Measurements from ENCODE around the gene PSKH1.

Gene PSKH1

GRCh38 chr16:67879462-67879861 is 13.6 kb upstream of the PSKH1 start:
- Histone ChIP-seq H3K36me3 (ENCODE audit: insufficient read depth) (peaks cover 18% of the 10 kb centered on the region; the same call in 1 of the 2 replicates), H4K20me1 (ENCODE audit: insufficient read depth) (no peaks in the 10 kb centered on the region), H3K4me3 (IDR thresholded peaks at IDR 0.05; ENCODE audit: insufficient read depth, low read depth, low read length) (no peak overlapping the region), H3K79me2 (ENCODE audit: insufficient read depth, low read depth) (peaks cover 15% of the 10 kb centered on the region), H2AFZ (ENCODE audit: low read depth) (no peak overlapping the region), H3K4me1 (ENCODE audit: low read depth, poor library complexity, severe bottlenecking) (peaks cover 11% of the 10 kb centered on the region), H3K27me3 (ENCODE audit: insufficient read depth, low read depth) (no peaks in the 10 kb centered on the region), H3K27ac (no peak overlapping the region), H3K9ac (no peak overlapping the region), H3K4me2 (no peak overlapping the region)
- TF ChIP-seq CTCF (conservative IDR thresholded peaks at IDR 0.05; ENCODE audit: low read depth, low read length) = no peak

DNA sequence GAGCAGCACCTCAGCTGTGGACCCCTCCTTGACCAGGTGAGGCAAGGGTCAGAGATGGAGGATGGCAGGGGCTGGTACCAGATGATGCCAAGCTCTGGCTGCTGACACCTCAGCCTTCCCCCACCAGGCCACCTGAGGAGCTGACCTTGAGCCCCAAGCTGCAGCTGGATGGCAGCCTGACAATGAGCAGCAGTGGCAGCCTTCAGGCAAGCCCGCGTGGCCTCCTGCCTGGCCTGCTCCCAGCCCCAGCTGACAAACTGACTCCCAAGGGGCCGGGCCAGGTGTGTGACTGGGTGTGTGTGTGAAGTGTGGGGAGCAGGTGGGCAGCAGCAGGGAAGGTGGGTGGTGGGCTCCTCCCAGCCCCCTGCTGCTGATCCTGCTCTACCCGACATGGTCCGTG is 13.1 kb upstream of the PSKH1 start:
- no peaks in the 10 kb centered on the region for H3K27me3 ChIP-seq (ENCODE audit: insufficient read depth, low read depth)
- no peak overlapping the region for H3K9ac ChIP-seq
- H3K79me2 ChIP-seq (ENCODE audit: insufficient read depth, low read depth) = peaks cover 11% of the 10 kb centered on the region; the same call in 1 of the 2 replicates
- H3K4me3 ChIP-seq (IDR thresholded peaks at IDR 0.05; ENCODE audit: insufficient read depth, low read depth, low read length) = no peak overlapping the region
- no peak for TF ChIP-seq CTCF (conservative IDR thresholded peaks at IDR 0.05; ENCODE audit: low read depth, low read length)
- no peaks in the 10 kb centered on the region for H4K20me1 ChIP-seq (ENCODE audit: insufficient read depth)
- H3K27ac ChIP-seq = no peak overlapping the region
- H3K36me3 ChIP-seq (ENCODE audit: insufficient read depth) = peaks cover 18% of the 10 kb centered on the region; the same call in 1 of the 2 replicates
- peaks cover 7% of the 10 kb centered on the region for H3K4me1 ChIP-seq (ENCODE audit: low read depth, poor library complexity, severe bottlenecking)
- H2AFZ ChIP-seq (ENCODE audit: low read depth) = no peak overlapping the region
- no peak overlapping the region for H3K4me2 ChIP-seq

DNA sequence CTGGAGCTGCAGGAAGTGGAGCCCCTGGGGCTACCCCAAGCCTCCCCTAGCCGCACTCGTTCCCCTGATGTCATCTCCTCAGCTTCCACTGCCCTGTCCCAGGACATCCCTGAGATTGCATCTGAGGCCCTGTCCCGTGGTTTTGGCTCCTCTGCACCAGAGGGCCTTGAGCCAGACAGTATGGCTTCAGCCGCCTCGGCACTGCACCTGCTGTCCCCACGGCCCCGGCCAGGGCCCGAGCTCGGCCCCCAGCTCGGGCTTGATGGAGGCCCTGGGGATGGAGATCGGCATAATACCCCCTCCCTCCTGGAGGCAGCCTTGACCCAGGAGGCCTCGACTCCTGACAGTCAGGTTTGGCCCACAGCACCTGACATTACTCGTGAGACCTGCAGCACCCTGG is 12.5 kb upstream of the PSKH1 start:
- no peak overlapping the region for H3K9ac ChIP-seq
- no peak overlapping the region for H3K4me2 ChIP-seq
- peaks cover under 1% of the 10 kb centered on the region for H3K4me1 ChIP-seq (ENCODE audit: low read depth, poor library complexity, severe bottlenecking)
- H2AFZ ChIP-seq (ENCODE audit: low read depth) = no peak overlapping the region
- no peak overlapping the region for H3K27ac ChIP-seq
- no peaks in the 10 kb centered on the region for H3K27me3 ChIP-seq (ENCODE audit: insufficient read depth, low read depth)
- peaks cover 4% of the 10 kb centered on the region; the same call in 1 of the 2 replicates for H3K79me2 ChIP-seq (ENCODE audit: insufficient read depth, low read depth)
- no peak for TF ChIP-seq CTCF (conservative IDR thresholded peaks at IDR 0.05; ENCODE audit: low read depth, low read length)
- no peaks in the 10 kb centered on the region for H4K20me1 ChIP-seq (ENCODE audit: insufficient read depth)
- no peak overlapping the region for H3K4me3 ChIP-seq (IDR thresholded peaks at IDR 0.05; ENCODE audit: insufficient read depth, low read depth, low read length)
- peaks cover 18% of the 10 kb centered on the region; the same call in 1 of the 2 replicates for H3K36me3 ChIP-seq (ENCODE audit: insufficient read depth)

- no peak overlapping the region for H2AFZ ChIP-seq (ENCODE audit: low read depth)
- no peak overlapping the region for H3K4me2 ChIP-seq
Measured at GRCh38 chr16:67881621-67882161, 11.4 kb upstream of the PSKH1 start.

More at GRCh38 chr16:67881621-67882161, 11.4 kb upstream of the PSKH1 start:
- Histone ChIP-seq H3K36me3 (ENCODE audit: insufficient read depth) (peaks cover 18% of the 10 kb centered on the region; the same call in 1 of the 2 replicates), H4K20me1 (ENCODE audit: insufficient read depth) (no peaks in the 10 kb centered on the region), H3K27ac (no peak overlapping the region), H3K79me2 (ENCODE audit: insufficient read depth, low read depth) (no peaks in the 10 kb centered on the region; the same call in 1 of the 2 replicates), H3K9ac (no peak overlapping the region), H3K27me3 (ENCODE audit: insufficient read depth, low read depth) (no peaks in the 10 kb centered on the region), H3K4me1 (ENCODE audit: low read depth, poor library complexity, severe bottlenecking) (no peaks in the 10 kb centered on the region), H3K4me3 (IDR thresholded peaks at IDR 0.05; ENCODE audit: insufficient read depth, low read depth, low read length) (no peak overlapping the region)
- no peak for TF ChIP-seq CTCF (conservative IDR thresholded peaks at IDR 0.05; ENCODE audit: low read depth, low read length)

All from KMS-11 (cell line).